GM19025 (cell line): ENCODE measurements around the gene RUNX1.

Experiments
- ATAC-seq: cut with Tn5 transposase; IDR thresholded peaks from one replicate; pipeline ENCODE4 v1.9.1; 2021; ENCODE audit warnings: mild to moderate bottlenecking, low read depth, moderate library complexity; ENCODE audit not compliant: unreplicated experiment

The RUNX1 gene

DNA sequence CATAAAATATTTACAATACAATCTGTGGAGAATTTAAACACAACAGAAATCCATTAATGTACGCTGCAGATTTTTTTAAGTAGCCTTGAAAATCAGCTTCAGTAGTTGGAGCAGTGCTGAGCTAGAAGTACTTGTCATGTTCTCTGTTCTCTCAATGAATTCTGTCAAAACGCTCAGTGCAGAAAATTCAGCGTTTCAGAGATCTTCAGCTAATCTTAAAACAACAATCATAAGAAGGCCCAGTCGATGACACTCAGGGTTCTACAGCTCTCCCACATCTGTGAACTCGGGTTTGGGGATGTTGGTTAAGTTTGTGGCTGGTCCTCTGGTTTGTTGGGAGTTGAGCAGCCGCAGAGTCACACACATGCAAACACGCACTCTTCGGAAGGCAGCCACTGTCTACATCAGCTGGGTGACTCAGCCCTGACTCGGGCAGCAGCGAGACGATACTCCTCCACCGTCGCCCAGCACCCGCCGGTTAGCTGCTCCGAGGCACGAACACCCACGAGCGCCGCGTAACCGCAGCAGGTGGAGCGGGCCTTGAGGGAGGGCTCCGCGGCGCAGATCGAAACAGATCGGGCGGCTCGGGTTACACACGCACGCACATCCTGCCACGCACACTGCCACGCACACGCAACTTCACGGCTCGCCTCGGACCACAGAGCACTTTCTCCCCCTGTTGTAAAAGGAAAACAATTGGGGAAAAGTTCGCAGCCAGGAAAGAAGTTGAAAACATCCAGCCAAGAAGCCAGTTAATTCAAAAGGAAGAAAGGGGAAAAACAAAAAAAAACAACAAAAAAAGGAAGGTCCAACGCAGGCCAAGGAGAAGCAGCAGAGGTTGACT, 161.2 kb downstream of the RUNX1 start:
- no peak for ATAC-seq

DNA sequence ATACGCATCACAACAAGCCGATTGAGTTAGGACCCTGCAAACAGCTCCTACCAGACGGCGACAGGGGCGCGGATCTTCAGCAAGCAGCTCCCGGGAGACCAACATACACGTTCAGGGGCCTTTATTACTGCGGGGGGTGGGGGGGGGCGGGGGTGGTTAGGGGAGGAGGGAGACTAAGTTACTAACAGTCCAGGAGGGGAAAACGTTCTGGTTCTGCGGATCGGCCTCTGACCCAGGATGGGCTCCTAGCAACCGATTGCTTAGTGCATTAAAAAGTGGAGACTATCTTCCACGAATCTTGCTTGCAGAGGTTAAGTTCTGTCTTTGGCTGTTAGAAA, 162.0 kb downstream of the RUNX1 start:
- no peak for ATAC-seq

DNA sequence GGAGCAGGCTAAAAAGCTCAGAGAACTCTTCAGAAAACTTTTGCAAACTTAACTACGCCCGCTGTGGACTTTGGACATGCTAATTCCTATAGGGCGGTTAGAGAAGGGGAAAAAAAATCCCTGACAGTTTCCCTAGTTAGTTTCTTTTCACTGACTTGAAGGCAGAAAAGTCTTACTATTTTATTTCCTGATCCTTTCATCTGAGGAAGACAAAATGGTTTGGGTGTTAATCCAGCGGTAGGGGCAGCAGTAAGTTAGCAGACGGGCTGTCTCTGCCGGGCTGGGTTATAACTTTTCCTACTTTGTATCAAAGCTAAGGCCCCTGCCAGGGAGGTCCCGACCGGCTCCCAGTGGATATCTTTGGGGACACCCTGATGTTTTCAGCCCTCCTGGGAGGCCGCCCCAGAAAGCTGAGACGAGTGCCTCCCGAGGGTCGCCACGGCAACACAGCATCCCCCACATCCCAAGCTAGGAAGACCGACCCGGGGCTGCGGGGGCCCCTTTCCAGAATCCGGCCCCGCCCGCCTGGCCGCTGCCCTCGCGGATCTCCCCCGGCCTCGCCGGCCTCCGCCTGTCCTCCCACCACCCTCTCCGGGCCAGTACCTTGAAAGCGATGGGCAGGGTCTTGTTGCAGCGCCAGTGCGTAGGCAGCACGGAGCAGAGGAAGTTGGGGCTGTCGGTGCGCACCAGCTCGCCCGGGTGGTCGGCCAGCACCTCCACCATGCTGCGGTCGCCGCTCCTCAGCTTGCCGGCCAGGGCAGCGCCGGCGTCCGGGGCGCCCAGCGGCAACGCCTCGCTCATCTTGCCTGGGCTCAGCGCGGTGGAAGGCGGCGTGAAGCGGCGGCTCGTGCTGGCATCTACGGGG, 162.6 kb downstream of the RUNX1 start:
- ATAC-seq, result no peak

DNA sequence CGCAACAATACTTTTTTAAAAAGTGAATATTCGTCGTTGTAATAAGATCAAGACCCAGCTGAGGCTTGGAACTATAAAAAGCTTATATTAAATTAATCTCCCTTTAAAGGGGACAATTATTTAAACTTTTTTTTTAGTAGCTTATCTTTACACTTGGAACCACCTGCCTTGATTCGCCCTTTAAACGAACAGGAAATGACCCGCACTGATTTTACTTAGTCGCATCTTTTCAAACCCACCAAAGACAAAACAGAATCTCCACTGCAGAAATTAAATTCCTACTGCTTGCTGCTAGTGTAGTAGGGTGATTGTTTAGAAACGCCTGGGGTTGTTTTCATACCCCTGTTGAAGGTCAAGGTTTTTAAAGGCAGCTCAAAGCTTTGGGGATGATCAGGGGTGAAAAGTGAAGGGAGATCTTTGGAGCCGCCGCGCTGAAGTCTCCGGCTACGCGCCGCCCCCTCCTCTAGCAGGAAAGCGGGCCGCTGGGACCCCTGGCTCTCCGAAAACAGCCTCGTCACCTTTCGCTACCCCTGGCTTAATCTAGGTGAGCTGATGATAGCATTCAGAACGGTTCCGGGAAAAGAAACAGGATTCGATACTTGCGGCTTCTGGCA, 163.4 kb downstream of the RUNX1 start:
- no peak for ATAC-seq

DNA sequence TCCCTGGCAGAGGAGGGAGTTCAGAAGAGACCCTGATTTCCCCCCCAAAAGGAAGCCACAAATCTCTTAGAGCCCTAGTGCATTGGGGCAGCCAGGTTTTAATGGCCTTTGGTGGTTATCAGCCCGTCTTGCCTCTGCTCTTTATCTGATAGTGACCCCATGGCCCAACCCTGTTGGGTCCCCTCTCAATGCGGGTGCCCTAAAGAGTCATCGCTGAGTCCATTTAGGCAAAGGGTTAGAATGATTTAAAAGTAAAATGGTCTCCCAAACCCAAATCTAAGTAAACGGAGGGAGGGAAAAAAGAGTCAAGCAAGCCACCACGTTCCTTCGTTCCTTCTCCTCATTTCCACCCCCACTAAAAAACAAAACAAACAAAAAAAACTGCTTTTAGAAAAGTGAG, 164.0 kb downstream of the RUNX1 start:
- ATAC-seq, result no peak

DNA sequence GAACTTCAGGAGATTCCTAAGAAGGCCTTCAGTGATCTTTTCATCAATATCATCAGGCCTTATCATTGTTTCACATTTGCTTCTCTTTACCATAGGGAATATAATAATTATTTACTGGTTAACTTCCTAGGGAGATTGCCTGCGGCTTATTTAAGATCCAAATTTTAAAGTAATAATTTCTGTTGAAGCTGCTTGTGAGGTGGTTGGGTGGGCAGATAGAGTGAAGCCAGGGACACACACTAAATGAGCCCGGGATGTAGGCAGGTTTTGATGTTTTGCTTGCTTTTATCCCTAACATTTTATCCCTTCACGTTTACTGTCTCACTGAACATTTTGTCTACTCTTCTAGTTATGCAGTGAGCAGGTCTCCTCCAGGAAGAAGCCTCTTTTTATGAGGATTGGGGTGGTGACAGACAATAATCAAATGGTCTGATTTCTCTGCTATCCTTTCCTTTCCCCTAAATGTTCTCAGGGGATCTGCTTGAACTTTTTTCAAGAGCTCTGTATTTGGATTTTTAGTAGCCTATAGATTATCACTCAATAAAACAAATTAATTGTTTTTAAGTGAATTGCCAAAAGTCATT, 164.7 kb downstream of the RUNX1 start:
- ATAC-seq, result no peak

DNA sequence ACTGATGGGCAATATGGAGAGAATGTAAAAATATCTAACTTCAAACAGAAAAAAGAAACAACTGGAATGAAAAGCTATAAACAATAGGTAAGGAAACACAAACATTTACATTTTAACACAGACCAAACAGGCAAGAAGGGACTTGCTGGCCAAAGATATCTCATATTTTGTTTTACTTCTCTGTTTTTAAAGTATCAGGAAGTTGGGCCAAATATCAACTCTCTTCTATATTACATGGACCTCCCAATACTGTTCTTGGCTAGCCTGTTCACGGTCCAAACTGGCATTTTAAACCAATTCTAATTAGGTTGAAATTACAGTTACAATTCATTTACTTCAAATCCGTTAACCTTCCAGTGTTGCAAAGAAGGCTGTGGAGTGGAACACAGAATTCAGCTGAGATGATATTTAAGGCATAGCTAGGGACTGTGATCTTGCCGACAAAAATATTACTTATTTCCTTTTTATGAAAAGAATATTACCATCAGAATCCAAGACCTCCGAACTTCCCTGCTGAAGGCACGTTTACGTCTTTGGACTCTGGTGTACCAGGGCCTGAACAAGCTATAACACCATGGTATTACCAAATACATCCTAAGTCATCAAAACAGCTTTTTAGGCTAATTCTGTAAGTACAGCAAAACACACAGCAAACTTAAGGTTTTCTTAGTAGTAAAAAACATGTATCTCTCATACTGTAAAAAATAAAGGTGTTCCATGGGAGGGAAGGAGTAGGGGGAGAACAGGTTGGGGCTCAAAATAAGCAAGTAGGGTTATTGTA, 165.4 kb downstream of the RUNX1 start:
- no peak for ATAC-seq

DNA sequence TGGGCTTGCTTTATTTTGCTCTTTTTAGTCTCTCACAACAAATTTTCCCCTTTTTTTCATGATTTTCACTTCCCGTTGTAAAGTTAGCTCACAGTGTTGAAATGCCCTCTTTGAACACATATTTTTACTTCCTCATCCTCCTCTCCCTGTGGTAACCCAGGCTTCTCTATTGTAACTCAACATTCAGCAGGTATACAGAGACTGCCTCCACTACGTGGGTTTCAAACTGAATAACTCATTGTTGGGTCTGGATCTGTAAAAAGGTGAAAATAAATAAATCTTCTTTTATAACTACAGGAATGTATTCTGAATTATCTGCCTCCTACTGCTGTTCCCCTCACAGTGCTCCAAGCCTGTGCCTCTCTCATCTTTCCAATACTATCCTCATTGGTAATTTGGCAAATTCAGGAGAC, 166.4 kb downstream of the RUNX1 start:
- ATAC-seq, result no peak

DNA sequence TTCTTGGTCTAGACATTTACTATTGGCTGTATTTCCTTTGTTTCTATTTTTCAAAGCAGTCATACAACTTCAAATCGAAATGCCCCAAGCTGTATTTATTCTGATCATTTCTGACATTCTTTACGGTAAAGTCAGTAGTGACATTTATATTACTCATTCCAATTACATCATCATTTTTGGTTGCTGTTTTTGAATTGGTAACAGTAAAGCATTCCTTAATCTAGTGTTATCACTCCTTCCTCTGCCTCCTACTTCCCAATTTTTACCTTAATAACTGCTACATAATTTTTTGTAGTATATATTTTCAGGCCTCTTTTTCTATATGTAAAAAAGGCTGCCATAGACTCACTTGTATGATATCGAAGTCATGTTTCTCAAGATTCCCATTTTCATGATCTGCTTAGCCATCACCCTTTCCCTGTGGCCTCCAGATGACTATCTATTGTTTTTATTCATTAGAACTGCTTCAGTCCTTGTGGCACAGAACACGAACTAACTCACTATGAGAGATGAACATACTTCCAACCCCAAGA, 167.2 kb downstream of the RUNX1 start:
- no peak for ATAC-seq

DNA sequence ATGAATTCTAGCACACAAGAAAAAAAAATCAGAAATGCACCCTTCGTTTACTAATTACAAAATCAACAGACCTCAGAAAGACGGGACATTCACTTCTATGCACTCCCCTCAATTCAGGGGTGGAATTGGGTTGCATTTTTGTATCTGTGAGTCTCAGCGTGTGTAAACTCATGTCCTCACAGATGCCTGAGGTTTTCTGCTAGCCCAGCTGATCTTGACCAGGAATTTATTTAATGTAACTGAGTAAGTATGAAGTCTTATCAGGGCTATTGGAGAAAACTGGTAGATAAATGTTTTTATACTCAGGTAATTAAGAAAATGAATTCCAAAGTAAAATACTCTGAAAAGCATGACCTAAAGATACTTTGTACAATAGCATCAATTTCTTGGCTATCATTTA, 167.7 kb downstream of the RUNX1 start:
- no peak for ATAC-seq

DNA sequence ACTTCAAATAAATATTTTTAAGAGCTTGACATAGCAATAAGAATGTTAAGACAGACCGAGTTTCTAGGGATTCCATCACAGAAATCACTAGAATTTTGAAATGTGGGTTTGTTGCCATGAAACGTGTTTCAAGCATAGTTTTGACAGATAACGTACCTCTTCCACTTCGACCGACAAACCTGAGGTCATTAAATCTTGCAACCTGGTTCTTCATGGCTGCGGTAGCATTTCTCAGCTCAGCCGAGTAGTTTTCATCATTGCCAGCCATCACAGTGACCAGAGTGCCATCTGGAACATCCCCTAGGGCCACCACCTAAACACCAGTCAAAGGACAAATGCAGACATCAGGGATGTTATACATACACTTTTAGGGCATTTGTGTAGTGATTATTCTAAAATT, 168.7 kb downstream of the RUNX1 start:
- ATAC-seq, result no peak

DNA sequence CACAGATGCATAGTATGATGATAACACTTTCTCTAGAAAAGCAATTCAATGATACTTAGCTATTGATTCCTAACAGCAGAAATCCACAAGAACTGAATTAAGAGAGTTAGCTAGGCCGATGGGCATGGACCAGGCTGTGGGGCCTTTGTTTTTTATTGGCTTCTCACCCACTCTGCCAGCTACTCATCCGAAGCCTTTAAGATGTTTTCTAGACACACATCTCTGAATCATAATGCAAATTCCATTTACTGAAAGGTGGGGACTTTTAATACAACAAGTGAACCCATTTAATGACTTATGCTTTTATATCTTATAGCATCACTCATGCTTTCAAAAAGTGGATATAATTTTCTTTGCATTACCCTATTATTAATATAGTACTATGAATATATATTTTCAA, 170.2 kb downstream of the RUNX1 start:
- no peak for ATAC-seq

DNA sequence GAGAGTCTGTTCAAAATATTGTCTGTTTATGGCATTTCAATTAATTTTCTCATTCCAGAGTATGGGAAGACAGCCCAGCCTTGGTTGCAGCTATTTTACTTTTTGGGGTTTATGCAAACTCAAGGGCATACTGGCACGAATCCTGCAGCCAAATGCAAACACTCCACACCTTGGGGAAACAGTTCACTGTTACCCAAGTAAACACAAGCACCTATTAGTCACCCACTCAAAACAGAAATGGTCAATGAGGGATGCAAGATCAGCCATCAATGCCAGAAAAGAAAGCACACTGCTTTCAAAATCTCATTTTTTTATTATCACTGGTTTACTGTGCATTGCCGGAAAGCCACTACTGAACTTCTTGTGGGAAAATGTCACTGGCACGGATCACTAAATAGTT, 170.6 kb downstream of the RUNX1 start:
- no peak for ATAC-seq

DNA sequence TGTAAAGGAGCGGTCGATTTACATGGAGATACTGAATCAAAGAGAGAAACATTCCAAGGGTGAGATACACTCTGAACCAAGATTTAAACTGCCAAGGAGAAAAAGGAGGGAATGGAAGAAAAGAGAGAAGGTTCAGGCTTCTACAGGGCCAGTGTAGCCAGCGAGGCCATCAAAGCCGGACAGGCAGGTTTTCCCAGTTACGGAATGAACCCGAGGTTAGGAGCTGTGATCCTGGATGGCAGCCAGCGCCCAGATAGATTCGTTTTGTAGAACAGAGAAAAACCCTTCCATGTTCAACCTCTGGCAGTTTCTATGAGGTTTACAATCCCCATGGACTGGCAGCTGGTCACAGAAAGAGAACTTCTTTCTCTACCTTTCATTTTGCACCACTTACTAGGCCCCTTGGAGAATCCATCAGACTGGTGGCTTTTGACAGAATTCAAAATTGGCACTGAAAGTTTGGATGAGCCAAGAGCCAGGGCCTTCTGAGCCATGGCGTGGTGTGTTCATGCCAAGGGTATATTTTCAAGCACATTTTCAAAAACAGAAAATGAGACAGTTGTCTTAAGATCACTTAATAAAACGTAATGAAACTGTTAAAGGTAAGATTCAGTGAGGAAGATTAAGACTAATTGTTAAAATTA, 171.5 kb downstream of the RUNX1 start:
- ATAC-seq, result no peak

DNA sequence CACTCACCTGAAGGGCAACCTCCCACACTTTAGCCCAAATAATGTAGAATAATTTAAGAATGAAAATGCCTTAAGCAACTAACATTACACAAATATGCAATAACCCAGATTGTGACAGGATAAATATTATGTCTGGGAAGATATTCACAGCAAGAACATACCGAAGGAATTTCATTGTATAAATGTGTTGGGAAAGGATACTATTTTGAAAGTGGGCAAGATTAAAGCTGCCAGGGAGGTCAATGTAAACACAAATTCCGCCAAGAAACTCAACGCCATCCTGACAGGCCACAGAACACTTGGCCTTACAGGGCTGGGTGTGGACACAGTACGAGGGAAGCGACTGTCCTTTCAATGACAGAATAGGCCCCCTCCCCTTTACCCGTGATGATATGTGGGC, 173.3 kb downstream of the RUNX1 start:
- no peak for ATAC-seq

DNA sequence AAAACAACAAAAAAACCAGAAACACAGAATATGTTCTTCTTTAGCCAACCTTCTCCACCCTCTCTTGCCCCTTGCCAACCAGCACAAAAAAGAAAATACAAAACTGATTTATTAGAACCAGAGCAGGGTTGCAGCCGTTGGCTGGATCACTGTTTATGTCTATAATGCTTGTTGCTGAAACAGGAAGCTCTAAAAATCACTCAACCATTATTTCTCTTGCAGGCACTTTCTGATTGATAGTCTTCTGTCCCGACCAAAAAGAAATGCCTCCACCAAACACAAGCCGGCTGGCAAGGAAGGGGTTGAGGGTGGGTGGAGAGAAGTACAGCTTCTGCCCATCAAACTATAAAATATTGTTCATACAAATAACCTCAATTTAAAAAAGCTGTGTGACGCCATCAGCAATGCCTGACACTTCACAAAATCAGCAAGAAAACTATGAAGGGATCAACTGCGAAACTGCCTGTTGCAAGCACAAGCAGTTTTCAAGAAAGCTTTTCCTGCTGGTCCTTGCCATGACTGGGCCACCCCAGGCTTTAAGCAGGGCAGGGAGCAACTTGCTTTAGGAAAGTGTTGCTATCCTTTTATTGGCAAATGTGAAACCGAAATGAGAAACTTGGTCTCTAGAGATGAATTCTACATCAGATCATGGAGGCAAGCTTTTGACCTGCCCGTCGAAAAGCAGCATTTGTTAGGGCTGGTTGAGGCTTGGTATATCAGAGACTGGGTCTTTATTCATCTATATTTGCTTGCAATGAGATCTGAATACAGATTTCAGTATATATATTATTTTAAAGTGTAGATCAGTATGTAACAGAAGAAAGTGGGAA, 174.2 kb downstream of the RUNX1 start:
- ATAC-seq, result peak; percentile 58

DNA sequence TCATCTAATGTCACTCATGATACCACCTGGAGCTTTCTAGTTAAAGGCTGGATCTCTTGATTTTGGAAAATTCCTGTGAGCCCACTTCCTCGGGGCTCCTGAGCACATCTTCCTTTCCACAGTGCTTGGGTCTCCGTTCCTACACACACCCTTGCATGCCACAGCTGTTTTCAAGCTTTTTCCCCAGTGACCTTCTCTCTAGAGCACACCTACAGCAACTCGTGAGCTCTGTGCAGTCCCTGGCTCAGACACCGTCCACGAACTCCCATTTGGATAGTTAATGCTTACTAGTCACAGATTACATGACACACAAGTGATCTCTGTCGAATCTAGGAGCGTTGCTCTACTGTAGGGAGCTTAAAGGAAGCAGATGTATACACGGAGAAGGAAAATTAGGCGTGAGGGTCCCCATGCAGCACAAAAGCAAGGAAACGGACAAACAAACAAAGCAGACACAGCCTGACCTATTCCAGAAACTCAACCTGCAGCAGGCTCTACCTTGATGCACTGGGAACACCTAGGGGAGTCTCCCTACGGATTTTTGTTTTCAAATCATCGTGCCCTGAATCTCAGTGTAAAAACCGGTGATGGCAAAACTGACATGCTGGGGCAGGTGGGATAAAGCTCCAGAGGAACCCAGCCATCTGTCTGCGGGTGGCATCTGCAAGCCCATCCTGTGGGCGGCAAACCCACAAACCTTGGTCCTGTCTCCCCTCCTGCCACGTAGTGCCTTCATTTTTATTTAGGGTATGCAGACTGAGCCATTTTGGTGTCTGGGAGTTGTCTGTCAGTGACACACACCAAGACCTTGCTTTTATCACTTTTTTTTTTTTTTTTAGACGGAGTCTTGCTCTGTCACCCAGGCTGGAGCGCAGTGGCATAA, 177.8 kb downstream of the RUNX1 start:
- no peak for ATAC-seq

DNA sequence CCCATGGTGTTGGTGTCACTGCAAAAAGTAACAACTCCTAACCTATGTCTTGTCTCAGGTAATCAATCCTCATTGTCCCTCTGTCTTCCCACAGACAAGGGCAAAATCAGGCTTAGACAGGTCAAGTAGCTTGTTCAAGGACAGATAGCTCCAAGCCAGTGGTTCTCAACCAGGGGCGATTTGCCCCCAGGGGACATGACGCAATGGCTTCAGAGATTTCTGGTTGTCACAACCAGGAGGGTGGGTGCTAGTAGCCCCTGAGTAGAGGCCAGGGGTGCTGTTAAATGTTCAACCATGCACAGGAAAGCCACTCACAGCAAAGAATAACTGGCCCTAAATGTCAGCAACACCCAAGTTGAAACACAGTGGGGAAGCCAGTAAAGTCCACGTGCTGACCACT, 178.9 kb downstream of the RUNX1 start:
- no peak for ATAC-seq
